NCI-H1694 treated with DMSO at 0.1 percent for 48 hours (cell line): ENCODE results near the gene CDK5.

Source experiments
- DNase-seq: peaks from one replicate; lab custom pipeline; 2025; lab: John Stamatoyannopoulos, UW

CDK5 gene

DNA sequence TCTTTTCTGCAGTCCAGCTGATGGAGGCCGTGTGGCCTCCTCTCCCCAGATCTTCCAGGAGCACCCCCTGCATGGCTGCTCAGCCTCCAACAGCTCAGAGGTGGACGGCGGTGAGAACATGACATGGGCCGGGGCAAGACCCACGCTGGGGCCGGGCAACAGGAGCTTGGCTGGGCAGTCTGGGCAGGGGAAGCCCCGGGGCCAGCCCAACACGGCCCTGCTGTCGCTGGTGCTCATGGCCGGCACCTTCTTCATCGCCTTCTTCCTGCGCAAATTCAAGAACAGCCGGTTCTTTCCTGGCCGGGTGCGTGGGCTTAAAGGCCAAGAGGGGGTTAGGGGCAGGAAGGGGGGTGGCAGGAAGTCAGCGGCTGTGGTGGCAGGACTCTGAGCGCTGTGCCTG lies 16.3 kb upstream of the CDK5 start:
- DNase-seq = no peak

DNA sequence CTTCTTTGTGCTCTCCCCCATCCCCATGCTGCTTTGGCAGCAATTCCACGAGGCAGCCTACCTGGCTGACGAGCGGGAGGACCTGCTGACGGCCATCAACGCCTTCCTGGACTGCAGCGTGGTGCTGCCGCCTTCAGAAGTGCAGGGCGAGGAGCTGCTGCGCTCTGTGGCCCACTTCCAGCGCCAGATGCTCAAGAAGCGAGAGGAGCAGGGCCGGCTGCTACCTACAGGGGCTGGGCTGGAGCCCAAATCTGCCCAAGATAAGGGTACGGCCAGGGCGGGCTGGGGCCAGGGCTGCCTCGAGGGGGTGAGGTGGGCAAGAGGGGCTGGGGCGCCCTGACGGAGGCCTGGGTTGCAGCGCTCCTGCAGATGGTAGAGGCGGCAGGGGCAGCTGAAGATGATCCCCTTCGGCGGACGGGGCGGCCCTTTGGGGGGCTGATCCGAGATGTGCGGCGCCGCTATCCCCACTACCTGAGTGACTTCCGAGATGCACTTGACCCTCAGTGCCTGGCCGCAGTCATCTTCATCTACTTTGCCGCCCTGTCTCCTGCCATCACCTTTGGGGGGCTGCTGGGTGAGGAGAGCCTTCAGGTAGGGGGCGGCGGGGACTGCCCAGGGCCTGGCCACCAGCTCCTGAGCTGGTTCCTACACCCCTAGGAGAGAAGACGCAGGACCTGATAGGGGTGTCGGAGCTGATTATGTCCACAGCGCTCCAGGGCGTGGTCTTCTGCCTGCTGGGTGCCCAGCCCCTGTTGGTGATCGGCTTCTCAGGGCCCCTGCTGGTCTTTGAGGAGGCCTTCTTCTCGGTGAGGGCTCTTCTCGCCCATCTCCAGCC lies 13.6 kb upstream of the CDK5 start:
- no peak for DNase-seq

DNA sequence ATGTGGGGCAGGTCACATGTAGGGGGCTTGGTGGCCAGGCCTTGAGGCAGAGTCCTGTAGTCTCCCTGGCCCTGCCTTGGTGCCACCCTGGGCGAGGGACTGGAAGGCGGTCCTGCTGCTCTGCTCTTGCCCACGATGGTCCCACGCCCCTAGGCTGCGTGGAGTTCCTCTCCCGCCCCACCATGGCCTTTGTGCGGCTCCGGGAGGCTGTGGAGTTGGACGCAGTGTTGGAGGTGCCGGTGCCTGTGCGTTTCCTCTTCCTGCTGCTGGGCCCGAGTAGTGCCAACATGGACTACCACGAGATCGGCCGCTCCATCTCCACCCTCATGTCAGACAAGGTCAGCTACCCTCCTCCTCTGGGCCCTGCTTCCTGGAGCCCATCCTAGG lies 12.9 kb upstream of the CDK5 start:
- no peak for DNase-seq

DNA sequence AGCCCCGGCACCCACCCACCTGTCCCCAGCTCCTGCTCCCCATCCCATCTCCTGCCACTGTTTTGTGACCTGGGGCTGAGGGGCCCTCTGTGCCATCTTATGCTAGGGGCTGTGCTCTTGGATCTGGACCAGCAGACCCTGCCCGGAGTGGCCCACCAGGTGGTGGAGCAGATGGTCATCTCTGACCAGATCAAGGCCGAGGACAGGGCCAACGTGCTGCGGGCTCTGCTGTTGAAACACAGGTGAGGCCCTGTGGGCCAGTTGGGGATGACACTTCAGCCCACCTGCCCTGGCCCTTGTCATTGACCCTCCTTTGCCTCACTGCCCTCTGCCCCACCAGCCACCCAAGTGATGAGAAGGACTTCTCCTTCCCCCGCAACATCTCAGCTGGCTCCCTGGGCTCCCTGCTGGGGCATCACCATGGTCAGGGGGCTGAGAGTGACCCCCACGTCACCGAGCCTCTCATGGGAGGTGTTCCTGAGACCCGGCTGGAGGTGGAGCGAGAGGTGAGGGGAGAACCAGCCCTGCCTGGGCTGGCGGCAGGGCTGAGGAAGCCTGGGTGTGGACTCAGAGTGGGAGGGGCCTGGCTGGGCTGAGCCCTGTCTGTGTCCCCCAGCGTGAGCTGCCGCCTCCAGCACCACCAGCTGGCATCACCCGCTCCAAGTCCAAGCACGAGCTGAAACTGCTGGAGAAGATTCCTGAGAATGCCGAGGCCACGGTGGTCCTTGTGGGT lies 12.3 kb upstream of the CDK5 start:
- no peak for DNase-seq

DNA sequence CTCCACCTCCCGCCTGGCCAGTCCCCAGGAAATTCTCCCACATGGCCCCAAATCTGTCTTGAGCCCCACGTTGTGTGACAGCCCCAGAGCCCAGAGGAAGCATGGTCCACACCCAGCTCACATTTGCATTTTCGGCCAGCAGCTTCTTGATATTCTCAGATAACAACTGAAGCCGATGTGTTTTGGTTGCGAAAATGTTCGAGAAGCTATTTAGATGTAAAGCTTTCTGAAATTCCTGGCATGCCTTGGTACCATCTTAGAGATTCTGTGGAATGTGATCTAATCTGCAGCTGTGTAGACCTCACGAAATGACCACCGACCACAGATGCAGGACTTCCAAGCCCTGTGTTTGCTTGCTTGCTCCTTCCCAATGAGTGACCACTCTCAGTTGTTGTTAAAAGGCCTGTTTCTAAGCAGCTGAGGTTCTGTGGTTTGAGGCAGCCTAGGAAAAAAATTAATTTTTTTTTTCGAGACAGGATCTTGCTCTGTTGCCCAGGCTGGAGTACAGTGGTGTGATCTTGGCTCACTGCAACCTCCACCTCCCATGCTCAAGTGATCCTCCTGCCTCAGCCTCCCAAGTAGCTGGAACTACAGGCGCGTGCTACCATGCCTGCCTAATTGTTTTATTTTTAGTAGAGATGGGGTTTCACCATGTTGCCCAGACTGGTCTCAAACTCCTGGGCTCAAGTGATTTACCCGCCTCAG lies 10.5 kb upstream of the CDK5 start:
- DNase-seq = no peak

DNA sequence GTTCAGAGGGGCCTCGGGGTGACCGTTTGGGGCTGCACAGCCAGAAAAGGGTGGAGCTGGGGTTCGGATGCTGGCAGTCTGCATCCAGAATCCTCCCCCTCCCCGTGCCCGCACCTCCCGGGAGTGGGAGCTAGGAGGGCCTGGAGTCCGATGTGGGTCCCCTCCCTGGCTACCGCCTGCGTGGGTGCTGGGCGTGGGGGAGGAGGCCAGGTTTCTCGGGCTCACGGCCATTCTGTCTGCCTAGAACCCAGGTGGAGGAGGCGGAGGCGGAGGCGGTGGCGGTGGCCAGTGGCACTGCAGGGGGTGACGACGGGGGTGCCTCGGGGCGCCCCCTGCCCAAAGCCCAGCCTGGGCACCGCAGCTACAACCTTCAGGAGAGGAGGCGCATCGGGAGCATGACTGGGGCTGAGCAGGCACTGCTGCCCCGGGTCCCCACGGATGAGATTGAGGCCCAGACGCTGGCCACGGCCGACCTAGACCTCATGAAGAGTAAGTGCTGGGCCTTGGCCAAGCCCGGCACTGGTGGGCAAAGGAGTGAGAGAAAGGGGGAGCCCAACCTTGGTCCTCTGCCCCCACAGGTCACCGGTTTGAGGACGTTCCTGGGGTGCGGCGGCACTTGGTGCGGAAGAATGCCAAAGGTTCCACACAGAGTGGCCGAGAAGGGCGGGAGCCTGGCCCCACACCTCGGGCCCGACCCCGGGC lies 8.7 kb upstream of the CDK5 start:
- DNase-seq = no peak

DNA sequence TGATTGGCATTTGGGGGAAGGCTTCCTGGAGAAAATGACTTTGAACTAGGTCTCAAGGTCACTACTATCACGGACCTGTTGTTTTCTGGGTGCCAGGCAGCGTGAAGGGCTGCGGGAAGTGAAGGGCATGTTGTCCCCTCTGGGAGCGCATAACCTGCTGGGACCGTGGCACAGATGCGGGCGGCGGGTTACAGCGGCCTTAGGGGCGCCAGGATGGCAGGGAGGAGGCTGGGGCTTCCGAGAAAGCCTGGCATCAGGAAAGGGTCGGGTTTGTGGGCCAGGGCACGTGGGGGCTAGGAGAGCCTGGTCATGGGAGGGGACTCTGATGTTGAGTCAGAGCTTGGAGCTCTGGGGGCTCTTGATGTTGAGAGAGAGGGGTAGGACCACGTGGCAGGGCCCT lies 7.8 kb upstream of the CDK5 start:
- DNase-seq = no peak

DNA sequence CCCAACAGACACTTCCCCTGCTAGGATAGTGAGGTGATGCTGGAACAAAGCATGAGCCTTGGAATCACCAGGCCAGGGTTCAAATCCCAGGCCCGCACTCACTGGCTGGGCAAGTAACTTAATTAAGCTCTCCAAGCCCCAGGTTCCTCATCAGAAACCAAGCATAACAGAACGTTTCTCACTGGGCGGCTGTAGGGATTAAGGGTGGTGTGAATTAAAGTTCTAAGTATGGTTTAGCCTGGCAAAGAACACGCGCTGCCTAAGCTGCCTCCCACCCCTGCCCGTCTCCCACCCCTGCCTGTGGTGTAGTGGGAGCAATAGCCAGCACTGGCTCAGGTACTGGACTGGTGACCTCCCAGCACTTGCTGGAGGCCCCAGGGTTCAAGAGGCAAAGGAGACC lies 7.3 kb upstream of the CDK5 start:
- DNase-seq = no peak

DNA sequence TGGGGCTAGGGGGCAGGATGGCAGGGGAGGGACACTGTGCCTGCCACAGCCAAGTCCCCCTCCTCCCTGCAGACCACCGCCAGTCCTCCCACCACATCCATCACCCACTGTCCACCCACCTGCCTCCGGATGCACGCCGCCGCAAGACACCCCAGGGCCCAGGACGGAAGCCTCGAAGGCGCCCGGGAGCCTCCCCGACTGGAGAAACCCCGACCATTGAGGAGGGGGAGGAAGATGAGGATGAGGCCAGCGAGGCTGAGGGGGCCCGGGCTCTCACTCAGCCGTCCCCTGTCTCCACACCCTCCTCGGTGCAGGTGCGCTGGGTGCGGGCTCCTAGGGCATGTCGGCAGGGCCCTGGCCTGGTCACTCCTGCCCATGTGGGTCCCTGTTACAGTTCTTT lies 6.8 kb upstream of the CDK5 start:
- no peak for DNase-seq

DNA sequence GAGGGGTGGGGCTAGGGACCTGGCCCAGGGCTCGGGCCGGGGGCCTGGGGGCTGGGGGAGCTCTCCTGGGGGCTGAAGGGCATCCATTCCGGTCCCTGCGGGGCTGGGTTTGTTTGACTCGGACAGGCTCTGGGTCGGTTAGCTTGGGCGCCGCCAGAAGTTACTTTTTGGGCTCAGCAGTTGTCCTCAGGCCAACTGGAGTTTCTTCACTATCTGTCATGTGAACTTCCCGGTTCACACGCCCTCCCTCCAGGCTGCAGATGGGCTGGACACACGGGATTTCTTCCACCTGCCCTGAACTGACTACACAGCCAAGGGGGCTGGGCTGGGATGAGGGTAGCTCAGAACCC lies 5.5 kb upstream of the CDK5 start:
- no peak for DNase-seq

DNA sequence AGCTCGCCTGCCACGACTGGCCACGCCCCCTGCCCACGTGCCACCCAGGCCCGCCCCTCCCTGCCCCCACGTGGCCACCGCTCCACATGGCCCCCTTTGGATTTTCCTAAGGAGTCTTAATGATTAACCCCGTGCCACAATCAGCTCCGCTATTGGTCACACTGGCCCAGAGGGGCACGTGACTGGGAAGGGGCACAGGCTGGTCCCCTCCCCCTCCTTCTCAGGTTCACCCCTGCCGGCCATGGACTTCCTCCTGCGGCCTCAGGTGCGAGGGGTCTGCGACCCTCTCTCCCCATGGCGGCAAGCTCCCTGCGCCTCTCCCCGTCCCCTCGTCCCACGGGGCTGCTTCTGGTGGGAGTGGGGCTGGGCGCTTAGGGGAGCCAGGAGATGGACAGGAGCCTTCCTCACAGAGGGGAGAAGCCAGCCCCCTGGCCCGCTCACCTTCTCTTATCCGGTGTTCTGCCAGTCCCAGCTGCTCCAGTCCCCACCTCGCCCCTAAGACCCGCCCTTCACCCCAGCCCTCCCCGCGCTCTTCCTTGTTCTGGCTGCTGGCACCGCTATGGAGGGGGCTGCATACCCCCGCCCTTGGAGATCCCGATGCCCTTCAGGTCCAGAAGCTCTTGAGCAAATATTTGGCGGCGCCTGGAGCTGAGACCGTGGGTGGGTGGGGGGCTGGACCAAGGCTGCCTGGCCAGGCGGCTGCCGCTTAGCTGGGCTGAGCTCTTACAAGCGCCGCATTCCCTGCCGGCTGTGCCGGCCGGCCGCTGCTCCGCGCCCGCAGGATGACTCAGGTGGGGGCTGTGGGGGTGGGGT lies 4.9 kb upstream of the CDK5 start:
- no peak for DNase-seq

DNA sequence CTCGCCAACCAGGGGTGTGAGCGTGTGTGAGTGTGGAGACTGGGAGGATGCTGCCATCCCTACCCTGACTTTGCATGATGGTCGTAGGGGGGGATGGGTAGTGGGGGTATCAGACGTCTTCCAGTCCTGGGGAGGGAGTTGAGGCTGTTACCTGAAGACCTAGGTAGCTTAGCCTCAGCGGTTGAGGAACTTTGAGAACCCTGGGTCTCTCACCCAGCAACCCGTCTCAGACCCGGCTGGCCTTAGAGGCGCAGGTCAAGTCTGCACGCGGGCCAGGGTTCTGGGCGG lies 4.4 kb upstream of the CDK5 start:
- no peak for DNase-seq

DNA sequence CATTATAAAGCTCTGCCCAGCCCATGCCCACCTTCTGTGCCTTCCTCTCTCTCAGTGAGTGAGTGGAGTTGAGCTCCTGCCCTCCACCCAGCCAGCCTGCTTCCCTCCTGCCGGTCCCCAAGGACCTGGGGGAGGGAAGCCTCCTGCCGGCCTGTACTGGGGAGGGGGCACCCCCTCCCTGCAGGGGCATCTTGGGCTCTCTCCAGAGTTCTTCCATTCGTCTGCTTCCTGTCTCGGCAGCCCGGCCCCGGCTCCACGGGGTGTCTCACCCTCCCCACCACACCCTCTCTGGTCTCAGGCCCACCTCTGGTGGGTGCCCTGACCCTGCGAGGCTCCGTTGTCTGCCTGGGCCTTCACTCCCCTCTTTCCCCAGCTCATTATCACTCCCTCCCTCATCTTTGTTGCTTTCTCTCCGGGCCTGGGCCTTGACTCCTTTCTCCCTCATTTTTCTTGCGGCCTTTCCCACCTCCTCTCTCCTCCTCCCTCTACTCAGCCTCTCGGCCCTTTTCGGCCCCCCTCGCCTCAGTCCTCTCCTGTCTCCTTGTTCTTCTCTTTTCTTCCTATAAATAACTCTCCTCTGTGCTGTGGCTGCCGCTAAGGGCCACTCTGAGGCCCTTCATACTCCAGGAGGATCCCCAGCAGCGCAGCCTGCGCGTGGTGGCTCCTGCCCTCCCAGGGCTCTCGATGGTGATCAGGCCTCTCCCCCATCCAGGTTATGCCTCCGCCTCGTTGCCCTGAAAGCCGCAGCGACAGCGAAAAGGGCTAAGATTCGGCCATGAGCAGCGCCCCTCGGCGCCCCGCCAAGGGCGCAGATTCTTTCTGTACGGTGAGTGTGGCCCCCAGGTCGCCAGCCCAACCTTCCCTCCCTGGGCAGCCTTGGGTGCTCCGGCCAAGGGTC lies 3.8 kb upstream of the CDK5 start:
- no peak for DNase-seq

DNA sequence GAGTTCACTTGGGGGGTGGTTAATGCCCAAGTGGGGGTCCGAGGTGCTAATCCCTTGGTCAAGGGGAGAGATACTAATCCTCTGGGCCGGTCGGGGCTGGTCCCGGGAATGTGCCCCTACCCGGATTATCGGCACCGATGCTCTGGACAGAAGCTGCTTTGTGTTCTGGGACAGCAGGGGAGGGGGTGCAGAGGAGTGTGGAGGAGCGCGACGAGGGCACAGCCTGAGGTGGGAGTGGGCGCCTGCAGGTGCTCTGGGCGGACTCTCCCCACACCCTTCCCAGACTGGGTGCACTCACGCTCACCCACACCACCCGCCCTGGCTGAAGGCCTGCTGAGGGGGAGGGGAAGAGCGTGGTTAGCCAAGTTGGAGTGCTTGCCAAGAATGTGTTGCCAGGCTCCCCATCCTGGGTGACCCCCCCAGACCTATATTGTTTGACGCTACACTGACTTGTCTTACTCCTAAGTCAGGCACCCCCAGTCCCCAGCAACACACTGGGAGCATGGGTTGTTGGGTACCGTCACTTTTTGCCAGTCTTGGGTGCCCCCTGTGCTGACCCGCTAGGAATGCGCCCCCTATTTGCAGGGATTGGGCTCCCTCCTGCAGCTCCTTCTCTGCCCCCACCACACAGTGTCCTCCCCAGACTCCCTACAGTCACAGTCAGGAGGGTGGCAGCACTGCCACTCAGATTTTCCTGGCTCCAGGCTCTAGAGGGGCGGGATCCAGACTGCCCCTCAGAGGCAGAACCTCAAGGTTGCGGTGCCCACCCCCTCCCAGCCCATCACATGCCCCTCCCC lies 2.9 kb upstream of the CDK5 start:
- DNase-seq = peak; percentile 16

DNA sequence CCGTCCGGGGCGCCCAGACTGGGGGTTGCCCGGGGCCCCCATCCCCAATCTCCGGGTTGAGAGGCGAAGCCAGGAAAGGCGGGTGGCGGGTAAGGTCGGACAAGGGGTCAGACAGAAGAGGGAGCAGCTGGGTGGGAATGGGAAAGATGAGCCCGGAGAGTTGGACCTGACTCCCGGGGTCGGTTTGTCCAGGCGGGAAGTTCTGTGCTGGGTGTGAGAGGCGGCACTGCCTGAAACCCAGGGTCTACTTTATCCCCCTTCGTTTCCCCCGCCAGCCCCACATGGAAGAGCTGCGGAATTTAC lies 2.4 kb upstream of the CDK5 start:
- no peak for DNase-seq

DNA sequence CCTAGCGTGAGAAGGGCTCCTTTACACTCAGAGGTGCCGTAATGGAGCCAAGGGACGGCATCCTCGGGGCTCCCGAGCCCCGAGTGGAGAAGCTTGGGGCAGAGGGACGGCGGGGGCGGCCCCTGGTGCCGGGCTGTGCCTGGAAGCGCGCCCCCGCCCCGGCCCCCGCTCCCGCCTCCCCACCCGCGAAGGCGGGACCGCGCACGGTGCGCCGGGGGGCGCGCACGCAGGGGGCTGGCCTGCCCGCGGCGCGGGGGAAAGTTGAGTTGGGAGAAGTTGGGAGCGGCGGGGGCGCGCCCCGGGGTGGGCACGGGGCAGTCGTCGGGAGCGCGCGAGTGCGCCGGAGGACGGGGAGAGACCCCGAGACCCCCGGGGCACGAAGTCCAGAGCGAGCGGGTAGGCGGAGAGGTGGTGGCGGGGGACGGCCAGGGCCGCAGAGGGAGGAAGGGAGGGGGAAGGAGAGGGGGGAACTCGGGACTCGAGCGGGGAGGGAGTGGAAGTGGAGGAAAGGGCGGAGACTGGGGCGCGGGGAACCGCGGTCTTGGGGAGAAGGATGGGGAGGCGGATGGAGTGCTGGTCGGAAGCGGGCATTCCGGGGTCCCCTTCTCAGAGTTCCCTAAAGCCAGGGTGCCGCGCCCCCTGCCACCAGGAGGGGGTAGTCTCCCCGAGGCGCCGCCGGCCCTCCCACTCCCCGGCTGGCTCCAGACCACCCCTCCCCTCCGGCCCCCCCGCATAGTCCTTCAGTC lies 1.8 kb upstream of the CDK5 start, which contains the start of gene SLC4A2:
Gene SLC4A2, plus strand, starts transcription at position 223 of the 746 bp plus-strand sequence. CDS start 2,399 bp downstream, outside the sequence.
- peak; percentile 48 for DNase-seq

DNA sequence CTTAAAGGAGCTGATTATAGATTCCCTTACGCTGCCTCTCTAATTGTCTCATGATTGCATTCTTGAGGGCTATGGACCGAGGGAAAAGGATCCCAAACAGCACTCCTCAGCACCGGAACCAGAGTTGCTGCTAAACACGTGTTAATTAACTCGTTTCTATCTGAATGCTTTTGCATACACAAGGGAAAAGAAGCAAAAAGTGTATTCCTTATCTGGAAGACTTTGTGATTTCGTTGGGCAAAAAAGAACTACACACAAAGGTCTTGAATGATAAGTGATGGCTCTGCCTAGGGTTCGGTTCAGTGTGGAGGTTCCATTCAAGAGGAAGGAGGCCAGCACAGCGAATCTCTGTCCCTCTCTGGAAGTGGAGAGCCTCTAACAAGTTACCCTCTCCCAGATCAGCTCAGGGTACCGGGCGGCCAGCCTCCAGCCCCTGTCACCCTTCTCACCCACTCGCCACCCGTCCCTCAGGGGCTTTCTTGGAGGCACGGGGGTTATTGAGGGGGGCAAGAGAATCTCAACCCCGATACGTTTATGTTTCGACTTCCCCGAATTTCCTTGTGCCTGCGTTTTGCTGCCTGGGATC lies 1.2 kb upstream of the CDK5 start:
- no peak for DNase-seq

DNA sequence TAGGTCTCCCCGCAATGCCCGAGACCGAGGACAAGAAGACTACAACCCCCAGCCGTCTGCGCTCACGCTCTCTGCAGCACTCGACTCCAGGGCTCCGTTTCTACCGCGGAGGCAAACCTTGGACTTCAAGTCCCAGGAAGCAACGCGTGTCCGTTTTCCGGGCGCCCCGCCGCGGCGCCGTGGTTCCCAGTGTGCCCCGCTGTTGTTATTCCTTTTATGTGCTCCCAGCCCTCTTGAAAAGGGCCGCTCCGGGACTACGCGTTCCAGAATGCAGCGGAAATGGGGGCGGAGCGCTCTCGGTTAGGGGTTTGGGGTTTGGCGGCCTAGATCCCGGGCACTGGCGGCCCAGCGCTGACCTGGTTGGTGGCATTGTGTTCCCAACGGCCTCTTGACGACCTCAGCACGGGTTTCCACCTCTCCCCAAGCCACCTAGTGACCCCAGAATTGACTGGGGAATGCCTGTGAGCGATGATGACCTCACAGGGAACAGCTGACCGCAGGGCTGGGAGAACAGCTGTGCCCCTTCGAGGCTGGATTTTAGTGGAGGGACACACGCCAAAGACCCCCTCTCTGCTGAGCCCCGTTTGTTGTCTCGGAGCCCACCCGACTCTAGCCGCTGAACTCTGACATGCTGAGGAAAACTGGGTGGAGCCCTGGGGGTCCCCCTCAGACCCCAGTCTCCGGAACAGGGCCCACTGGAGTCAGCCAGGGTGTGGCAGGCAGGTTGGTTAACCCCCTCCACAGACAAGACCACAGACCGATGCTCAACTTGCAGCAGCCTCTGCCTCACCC lies 488 bp upstream of the CDK5 start:
- DNase-seq = peak; percentile 99
